IPS DF 6.9 (cell line): ENCODE results near the gene RPS6KB1.
"Not testable (repeated sequence)": the region's sequence is repeated elsewhere in the genome, so short reads cannot be mapped to it uniquely, and the experiment has no call there.

Source experiments
- DNase-seq: peaks from one replicate; pipeline ENCODE4 v3.0.0-alpha.2; 2013; ENCODE audit warnings: low read depth, low spot score
- H3K27ac ChIP-seq: one replicate; pipeline ENCODE4 v1.5.1; 2013; ENCODE audit warnings: low read length, control low read depth
- H3K27me3 ChIP-seq: 2 replicates; pipeline ENCODE4 v1.6.1; 2013; ENCODE audit warnings: mild to moderate bottlenecking, low read length; ENCODE audit not compliant: control insufficient read depth, insufficient read depth
- H3K36me3 ChIP-seq: 2 replicates; pipeline ENCODE4 v1.6.1; 2013; ENCODE audit warnings: low read length; ENCODE audit not compliant: control insufficient read depth, insufficient read depth
- H3K4me1 ChIP-seq: 2 replicates; pipeline ENCODE4 v1.6.1; 2013; ENCODE audit warnings: low read length; ENCODE audit not compliant: control insufficient read depth, insufficient read depth
- H3K4me3 ChIP-seq: 2 replicates; pipeline ENCODE4 v1.5.1; 2013; ENCODE audit warnings: mild to moderate bottlenecking, low read length
- H3K9me3 ChIP-seq: 2 replicates; pipeline ENCODE4 v1.6.1; 2013; ENCODE audit warnings: low read length, inconsistent platforms; ENCODE audit not compliant: control insufficient read depth, insufficient read depth
- WGBS: extraction: QIAGEN DNeasy Blood & Tissue Kit; methylation state at CpG from one replicate; pipeline ENCODE4 v1.1.7; 2013; ENCODE audit warnings: mixed read lengths, missing lambda C conversion rate; ENCODE audit not compliant: insufficient read length, insufficient coverage; 5-methylcytosine and 5-hydroxymethylcytosine counted together

The RPS6KB1 gene

GRCh38 chr17:59872351-59872750 lies 20.6 kb upstream of the RPS6KB1 start:
- no peaks in the 10 kb centered on the region for H3K4me1 ChIP-seq

DNA sequence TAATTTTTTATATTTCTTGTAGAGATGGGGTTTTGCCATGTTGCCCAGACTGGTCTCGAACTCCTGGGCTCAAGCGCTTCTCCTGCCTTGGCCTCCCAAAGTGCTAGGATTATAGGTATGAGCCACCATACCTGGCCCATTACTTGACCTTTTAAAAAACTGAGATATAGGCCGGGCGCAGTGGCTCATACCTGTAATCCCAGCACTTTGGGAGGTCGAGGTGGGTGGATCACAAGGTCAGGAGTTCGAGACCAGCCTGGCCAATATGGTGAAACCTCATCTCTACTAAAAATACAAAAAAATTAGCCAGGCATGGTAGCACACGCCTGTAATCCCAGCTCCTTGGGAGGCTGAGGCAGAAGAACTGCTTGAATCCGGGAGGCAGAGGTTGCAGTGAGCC lies 19.5 kb upstream of the RPS6KB1 start:
- H3K9me3 ChIP-seq, H3K36me3 ChIP-seq, H3K27me3 ChIP-seq, H3K4me1 ChIP-seq, DNase-seq, H3K4me3 ChIP-seq, H3K27ac ChIP-seq: not testable (repeated sequence)
- no CpG with 5 or more reads among the region's 8 CpGs for WGBS

More at GRCh38 chr17:59872351-59872750, 20.6 kb upstream of the RPS6KB1 start:
- Histone ChIP-seq H3K36me3 (peaks cover 5% of the 10 kb centered on the region; the same call in 1 of the 2 replicates), H3K4me3 (no peak overlapping the region), H3K27me3 (no peaks in the 10 kb centered on the region), H3K27ac (no peak overlapping the region), H3K9me3 (no peaks in the 10 kb centered on the region; the same call in 1 of the 2 replicates)
- DNase-seq, result no peak

- no peak overlapping the region for H3K4me3 ChIP-seq
- WGBS, result no CpG with 5 or more reads among the region's 2 CpGs
- H3K27ac ChIP-seq, result no peak overlapping the region
- no peaks in the 10 kb centered on the region for H3K4me1 ChIP-seq
- DNase-seq, result no peak
- no peaks in the 10 kb centered on the region for H3K27me3 ChIP-seq
- peaks cover 5% of the 10 kb centered on the region; the same call in 1 of the 2 replicates for H3K36me3 ChIP-seq
- no peaks in the 10 kb centered on the region; the same call in 1 of the 2 replicates for H3K9me3 ChIP-seq
Measured at GRCh38 chr17:59874376-59874775, 18.5 kb upstream of the RPS6KB1 start.

DNA sequence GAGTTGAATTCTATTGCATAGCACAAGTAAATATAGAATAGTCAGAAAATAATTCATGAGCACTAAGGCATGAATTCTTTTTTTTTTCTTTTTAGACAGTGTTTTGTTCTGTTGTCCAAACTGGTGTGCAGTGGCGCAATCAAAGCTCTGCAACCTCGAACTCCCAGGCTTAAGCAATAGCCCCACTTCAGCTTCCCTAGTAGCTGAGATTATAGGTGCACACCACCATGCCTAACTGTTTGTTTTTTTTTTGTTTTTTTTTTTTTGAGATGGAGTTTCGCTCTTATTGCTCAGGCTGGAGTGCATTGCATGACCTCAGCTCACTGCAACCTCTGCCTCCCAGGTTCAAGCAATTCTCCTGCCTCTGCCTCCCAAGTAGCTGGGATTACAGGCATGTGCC lies 16.8 kb upstream of the RPS6KB1 start:
- no peak for DNase-seq
- no peaks in the 10 kb centered on the region for H3K27me3 ChIP-seq
- peaks cover 5% of the 10 kb centered on the region; the same call in 1 of the 2 replicates for H3K36me3 ChIP-seq
- H3K4me3 ChIP-seq, result no peak overlapping the region
- no CpG with 5 or more reads among the region's 3 CpGs for WGBS
- H3K27ac ChIP-seq, result no peak overlapping the region
- H3K9me3 ChIP-seq, result no peaks in the 10 kb centered on the region
- no peaks in the 10 kb centered on the region for H3K4me1 ChIP-seq

DNA sequence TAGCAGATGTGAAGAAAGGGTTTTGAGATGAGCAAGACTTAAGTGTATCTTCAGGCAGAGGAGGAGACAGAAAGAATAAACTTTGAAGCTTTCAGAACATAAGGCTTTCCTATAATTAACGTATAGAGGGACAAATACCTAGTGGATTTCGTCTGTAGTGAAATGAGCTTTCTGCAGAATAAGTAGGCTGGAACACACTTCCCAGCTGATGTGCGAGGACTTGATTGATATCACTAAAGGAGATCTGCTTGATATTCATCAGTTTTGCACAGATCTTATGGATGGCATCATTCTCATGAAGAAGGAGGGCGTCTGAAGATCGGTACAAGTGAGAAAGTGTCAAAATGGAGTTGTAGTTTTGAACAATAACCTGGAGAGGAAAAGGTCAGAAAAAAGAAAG lies 15.0 kb upstream of the RPS6KB1 start:
- no peak overlapping the region for H3K27ac ChIP-seq
- no peaks in the 10 kb centered on the region for H3K4me1 ChIP-seq
- peaks cover 5% of the 10 kb centered on the region; the same call in 1 of the 2 replicates for H3K36me3 ChIP-seq
- no peak for DNase-seq
- no peaks in the 10 kb centered on the region for H3K9me3 ChIP-seq
- H3K27me3 ChIP-seq, result no peaks in the 10 kb centered on the region
- no peak overlapping the region for H3K4me3 ChIP-seq
- WGBS, result no CpG with 5 or more reads among the region's 5 CpGs

- DNase-seq, result no peak
- H3K27ac ChIP-seq, result no peak overlapping the region
- no peaks in the 10 kb centered on the region for H3K4me1 ChIP-seq
- no peaks in the 10 kb centered on the region for H3K9me3 ChIP-seq
- peaks cover 5% of the 10 kb centered on the region; the same call in 1 of the 2 replicates for H3K36me3 ChIP-seq
- no peak overlapping the region for H3K4me3 ChIP-seq
- no CpG with 5 or more reads among the region's 3 CpGs for WGBS
- H3K27me3 ChIP-seq, result no peaks in the 10 kb centered on the region
Measured at GRCh38 chr17:59878624-59879023, 14.3 kb upstream of the RPS6KB1 start.

DNA sequence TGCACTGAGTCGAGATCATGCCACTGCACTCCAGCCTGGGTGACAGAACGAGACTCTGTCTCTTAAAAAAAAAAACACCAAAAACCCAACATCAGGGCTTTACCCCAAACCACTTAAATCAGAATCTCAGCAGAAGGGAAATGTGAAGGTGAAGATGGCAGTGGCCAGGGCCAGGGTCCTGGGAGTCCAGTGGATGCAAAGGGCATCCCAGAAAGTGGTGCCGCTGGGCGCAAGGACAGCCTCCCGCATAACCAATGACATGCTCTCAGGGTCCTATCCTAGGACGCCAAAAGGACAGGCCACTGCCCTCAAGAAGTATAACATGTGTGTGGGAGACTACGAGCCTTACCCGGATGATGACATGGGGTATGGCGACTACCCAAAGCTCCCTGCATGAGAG lies 8.1 kb upstream of the RPS6KB1 start:
- no CpG with 5 or more reads among the region's 9 CpGs for WGBS
- H3K36me3 ChIP-seq, result peaks cover 10% of the 10 kb centered on the region

GRCh38 chr17:59888145-59888750 lies 4.7 kb upstream of the RPS6KB1 start:
- Histone ChIP-seq H3K27me3 (no peaks in the 10 kb centered on the region), H3K36me3 (peaks cover 10% of the 10 kb centered on the region), H3K4me1 (no peaks in the 10 kb centered on the region), H3K4me3 (no peak overlapping the region), H3K9me3 (no peaks in the 10 kb centered on the region), H3K27ac (no peak overlapping the region)
- DNase-seq, result no peak
- WGBS, result no CpG with 5 or more reads among the region's 8 CpGs

More for the DNA sequence above, 8.1 kb upstream of the RPS6KB1 start:
- Histone ChIP-seq H3K4me1 (no peaks in the 10 kb centered on the region), H3K27ac (no peak overlapping the region), H3K4me3 (no peak overlapping the region), H3K27me3 (no peaks in the 10 kb centered on the region), H3K9me3 (no peaks in the 10 kb centered on the region)
- DNase-seq, result no peak

- no peak for DNase-seq
- H3K4me3 ChIP-seq, result no peak overlapping the region
- no peaks in the 10 kb centered on the region for H3K9me3 ChIP-seq
- no peaks in the 10 kb centered on the region for H3K27me3 ChIP-seq
- peaks cover 3% of the 10 kb centered on the region; the same call in 1 of the 2 replicates for H3K36me3 ChIP-seq
- H3K27ac ChIP-seq, result no peak overlapping the region
- H3K4me1 ChIP-seq, result no peaks in the 10 kb centered on the region
- no CpG with 5 or more reads among the region's 2 CpGs for WGBS
Measured at GRCh38 chr17:59890720-59891119, 2.2 kb upstream of the RPS6KB1 start.

- Histone ChIP-seq H3K27ac (no peak overlapping the region), H3K4me1 (no peaks in the 10 kb centered on the region), H3K36me3 (peaks cover 3% of the 10 kb centered on the region; the same call in 1 of the 2 replicates), H3K9me3 (no peaks in the 10 kb centered on the region), H3K27me3 (no peaks in the 10 kb centered on the region), H3K4me3 (peak overlapping the region; percentile 70; the same call in 1 of the 2 replicates)
- DNase-seq, result peak; percentile 25
- no CpG with 5 or more reads among the region's 25 CpGs for WGBS
Measured at GRCh38 chr17:59892251-59892923, 534 bp upstream of the RPS6KB1 start.
